Measurements from ENCODE around the gene NEUROG2.

DNA sequence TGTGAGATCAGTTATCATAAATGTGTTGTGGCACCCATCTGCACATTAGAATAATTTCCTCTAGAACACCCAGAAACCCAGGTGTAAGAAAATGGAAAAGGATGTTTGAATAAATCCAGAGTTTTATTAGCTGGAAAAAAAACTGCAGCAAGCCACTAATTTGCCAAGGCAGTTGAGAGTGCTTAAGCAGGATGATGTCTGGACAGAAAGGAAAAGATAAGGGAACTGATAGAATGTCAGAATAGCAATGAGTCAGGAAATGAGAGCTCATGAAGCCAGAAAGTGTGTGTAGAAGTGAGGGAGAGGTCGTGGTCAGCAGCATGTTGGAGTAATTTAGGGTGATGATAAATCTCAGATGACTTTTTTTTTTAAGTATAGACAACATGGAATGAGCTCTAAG lies 15.2 kb upstream of the NEUROG2 start:
- TF ChIP-seq CTCF (IDR thresholded peaks at IDR 0.05) (no peak), EZH2phosphoT487 (IDR thresholded peaks at IDR 0.05) (no peak)
